ENCODE results near the gene ANO1. TPM values are rescaled to one million over a fixed set of nuclear protein-coding genes. Genes with fewer than 3 reads are reported as not detected.
A peak's percentile ranks its signal among the peaks of the same experiment; 100 is the strongest.

Gene ANO1
- total RNA-seq, 1 donor from 2014 or later = 75.5 TPM

DNA sequence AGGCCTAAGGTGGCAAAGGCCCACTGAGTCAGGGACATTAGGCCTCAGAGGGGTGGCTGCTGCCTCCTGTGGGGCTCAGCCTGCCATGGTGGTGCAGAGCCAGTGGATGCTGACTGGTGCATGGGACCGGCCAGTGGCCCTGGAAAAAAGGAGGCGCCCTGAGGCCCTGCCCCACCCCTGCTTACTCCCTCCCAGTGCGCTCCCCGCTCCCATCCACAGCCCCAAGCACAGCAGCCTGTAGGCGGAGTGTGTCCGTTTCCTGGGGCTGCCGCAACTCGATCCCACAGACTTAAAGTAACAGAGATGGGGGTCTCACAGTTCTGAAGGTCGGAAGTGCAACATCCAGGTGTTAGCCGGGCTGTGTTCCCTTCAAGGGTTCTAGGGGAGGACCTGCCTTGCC is 86.6 kb downstream of the ANO1 start:
- DNase-seq (ENCODE audit: low spot score) = no peak

DNA sequence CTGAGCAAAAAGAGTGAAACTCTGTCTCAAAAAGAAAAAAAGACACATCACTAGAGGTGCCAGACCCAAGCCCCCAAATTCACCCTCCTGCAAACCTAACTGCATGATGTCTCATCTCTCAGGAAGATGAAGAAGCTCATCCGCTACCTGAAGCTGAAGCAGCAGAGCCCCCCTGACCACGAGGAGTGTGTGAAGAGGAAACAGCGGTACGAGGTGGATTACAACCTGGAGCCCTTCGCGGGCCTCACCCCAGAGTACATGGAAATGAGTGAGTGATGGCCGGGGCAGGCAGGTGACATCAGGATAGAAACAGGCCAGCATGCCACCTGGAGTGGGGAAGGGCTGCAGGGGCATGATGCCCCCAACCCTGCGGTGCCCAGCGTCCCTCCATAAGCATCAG is 89.0 kb downstream of the ANO1 start:
- no peak for DNase-seq (ENCODE audit: low spot score)

DNA sequence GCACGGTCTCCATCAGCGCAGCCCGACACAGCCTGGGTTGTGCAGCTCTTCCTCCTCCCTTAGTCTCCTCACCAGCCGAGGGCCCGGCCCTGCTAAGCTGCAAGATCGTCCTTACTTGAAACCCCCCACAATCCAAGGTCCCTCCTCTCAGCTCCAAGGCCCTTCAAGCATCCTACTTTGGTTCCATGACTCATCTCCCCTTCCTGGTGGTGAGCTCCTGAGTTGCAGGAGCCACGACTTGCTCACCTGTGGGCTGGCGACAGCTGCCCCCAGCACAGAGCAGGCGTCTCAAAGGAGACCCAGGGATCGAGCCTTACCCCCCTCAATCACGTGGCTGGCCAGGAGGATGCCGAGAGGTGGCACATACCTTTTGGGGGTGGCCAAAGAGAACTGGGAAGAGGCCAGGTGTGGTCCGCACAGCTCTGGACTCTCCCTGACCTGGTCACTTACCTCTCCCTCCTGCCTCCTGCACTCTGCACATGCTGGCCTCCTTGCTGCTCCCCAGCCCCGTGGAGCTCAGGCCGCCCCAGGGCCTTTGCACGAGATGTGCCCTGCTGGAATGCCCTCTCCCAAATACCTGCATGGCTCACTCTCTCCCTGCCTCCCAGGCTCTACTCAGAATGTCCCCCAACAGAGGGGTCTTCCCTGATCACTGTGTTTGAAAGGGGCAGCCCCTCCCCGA is 89.7 kb downstream of the ANO1 start:
- no peak for DNase-seq (ENCODE audit: low spot score)

DNA sequence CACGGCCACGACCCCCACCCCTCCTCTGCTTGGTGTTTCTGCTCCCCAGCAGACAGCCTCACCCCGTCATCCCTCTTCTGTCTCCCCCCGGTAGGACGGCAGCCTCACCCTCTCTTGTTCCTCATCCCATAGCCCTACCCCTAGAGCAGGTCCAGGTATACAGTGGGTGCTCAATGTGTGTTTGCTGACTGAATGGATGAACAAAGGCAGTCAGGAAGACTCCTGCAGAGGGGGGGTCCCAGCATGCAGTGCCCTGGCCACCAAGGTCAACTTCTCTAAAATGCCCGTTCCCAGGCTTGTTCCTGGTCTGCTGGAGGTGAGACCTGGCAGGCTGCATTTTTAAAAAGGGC is 90.3 kb downstream of the ANO1 start:
- DNase-seq (ENCODE audit: low spot score) = no peak

DNA sequence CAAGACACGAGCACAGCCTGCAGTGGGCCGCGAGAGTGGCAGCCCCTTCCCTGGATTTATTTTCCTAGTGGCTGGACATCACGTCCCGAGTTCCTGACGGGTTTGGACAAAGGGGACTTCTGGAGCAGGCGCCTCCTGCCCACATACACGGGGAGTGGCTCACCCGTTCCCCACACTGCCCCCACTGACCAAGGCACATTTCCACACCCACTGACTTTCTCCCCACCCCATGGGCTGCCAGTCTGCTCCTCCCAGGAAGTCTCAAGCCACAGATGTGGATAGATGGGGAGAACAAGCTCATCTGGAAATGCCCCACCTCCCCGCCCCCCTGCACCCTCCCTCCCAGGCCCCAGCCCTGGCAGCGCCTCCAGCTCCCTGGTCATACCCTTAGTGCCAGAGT is 91.0 kb downstream of the ANO1 start:
- no peak for DNase-seq (ENCODE audit: low spot score)

DNA sequence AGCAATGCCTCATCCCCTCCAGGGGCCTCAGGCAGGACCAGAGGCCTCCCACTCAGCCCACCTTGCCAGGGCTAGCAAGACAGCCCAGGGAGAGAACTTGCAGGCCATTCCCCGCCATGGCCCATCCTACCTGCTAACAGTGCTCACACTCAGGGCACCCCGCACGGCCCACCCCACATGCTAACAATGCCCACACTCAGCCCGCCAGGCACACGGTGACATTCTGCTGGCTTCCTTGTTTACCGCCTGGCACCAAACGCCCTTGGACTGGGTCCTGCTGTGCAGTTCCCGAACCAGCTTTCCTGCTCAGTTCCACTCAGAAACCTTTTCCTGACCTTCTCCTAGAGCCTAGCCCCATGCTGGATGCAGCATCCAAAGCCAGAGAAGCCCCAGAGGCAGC is 91.5 kb downstream of the ANO1 start:
- DNase-seq (ENCODE audit: low spot score) = no peak

DNA sequence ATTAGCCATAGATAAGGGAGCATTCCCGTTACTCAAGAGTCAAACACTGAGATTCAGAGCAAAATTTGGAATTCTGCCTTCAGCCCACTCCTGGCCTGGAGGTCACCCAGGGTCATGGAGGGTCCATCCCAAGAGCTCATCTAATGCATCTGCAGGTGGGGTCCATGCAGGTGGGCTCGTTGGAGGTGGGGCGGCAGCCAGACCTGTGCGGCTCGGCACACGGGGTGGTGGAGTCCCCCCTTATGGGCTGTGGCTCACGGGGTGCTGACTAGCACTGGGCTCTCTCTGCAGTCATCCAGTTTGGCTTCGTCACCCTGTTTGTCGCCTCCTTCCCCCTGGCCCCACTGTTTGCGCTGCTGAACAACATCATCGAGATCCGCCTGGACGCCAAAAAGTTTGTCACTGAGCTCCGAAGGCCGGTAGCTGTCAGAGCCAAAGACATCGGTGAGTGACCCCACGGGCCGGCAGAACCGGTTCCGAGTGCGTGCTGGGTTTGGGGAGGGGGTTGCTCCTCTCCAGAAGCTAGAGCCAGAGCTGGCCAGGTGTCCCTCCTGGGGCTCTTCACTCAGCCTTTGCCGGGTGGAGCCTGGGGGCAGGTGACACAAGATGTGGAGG is 92.6 kb downstream of the ANO1 start:
- no peak for DNase-seq (ENCODE audit: low spot score)

DNA sequence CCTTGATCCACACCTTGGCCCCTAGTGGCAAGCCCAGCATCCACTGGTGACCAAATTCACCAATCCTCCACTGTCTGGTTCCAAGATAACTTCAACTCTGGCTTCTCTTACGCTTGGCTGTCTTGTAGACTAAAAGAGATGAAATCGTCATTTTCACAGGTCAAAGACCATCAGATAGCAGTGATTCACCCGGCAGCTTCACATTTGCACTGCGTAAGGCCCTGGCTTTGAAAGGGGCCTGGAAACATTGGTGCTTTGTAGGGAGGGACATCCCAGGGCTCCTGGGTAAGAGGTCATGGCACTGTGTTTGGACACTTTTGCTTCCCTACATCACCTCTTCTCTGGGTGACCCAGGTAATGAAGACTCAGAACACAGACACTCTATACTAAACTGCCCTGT is 94.9 kb downstream of the ANO1 start:
- DNase-seq (ENCODE audit: low spot score) = no peak

DNA sequence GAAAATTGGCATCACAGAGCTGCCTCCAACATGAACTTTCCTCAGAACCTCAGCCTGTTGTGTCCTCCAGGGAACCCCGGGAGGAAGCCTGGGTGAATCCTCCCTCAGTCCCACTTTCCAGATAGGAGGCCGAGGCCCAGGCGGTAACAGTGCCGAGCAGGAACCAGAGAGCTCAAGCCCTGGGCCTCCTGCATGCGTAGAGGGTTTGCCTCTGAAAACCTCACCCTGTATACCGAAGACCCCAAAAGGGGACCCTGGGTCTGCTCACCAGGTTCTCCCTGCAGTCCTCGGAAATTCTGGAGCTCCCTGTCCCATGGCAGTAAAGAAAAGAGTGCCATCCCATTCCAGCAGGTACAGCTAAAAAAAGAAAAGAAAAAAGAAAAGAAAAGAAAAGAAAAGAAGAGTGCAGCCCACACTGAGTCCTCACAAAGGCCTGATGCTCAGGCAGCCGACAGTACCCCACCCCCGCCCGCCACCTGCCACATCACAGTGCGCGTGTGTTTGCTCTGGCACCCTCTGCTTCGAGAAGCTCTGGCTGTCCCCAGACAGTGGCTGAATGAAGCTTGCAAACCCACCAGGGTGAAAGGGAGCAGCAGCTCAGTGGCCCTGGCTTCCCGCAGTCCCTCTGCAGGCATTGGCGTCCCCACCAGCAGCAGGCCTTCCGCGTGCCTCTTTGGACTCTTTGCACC is 96.6 kb downstream of the ANO1 start:
- DNase-seq (ENCODE audit: low spot score) = no peak

DNA sequence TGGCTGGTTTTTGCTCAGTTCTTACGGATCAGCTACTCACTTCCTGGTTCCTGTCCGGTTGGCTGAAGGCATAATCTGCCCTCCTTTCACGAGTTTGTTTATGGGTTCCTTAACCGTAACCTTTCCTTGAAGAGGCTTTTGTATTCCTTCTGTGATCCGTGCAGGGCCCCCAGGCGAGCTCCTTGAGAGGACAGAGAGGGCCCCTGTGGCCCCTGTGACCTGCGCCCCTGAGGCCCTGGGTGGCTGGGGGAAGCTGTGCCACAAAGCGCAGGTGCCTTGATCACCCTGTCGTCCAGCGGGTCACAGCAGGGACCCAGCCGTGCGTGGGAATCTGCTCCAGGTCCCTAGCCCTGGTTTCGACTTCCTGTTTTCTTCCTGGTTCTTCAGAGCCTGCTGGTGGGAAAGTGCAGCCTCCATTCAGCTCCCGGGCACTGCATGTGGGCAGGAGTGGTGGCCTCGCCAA is 97.2 kb downstream of the ANO1 start:
- no peak for DNase-seq (ENCODE audit: low spot score)

DNA sequence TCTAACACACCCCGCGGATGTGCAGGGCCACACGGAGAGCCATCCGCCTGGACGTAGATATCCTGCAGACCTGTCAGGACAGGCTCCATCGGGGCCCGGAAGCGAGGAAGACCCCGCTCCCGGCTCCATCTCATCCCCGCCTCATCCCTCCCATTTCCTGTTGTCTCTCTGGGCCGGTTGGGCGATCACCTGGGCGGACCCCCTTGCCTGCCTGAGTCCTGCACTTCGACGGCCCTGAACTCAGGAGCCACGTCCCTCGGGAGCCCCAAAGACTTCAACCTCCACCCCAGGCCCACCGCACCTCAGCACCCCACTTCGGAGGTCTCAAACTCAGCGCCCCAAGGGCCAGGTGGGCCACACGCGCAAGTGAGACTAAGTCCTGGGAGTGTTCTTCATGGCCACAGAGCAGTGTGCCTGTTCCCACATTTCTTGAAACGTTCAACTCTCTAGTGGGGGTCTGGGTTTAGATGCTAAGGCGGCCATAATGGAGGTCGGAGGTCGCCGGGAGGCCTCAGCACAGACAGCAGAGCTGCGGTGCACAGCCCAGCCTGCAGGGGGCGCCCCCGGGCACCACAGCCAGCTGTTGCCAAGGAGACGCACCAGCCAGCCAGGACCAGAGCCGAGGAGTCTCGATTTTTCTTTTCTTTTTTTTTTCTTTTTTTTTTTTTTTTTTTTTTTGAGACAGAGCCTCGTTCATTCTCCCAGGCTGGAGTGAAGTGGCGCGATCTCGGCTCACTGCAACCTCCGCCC is 99.0 kb downstream of the ANO1 start:
- no peak for DNase-seq (ENCODE audit: low spot score)

DNA sequence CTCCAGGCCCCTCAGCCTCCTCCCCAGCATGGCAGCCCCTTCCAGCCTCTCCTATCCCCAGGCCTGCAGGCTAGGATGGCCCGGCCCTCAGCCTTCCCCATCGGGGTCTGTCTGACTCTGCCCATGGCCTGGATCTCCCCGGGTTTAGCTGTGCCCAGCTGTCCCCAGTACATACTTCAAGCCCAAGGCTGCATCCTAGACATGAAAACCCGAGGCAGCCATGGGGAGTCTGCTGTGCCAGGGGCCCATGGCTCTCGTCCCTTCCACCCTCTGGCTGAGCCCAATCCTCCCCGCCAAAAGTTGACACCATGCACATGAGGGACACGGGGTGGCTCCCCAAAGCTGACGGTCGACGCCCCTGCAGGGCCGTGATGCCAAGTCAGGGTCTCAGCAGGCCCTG is 102.8 kb downstream of the ANO1 start:
- no peak for DNase-seq (ENCODE audit: low spot score)

DNA sequence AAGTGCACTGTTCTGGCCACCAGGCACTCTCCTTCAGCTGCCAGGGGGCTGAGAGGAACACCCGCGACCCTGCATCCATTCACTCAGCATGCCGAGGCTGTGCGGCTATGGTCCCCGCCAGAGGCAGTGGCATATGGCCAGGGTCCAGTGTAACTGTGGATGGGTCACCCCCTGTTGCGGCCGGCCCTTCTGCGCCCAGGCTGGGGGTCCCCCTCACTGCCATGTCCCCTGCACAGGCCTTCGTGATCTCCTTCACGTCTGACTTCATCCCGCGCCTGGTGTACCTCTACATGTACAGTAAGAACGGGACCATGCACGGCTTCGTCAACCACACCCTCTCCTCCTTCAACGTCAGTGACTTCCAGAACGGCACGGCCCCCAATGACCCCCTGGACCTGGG is 104.1 kb downstream of the ANO1 start:
- DNase-seq (ENCODE audit: low spot score) = no peak

DNA sequence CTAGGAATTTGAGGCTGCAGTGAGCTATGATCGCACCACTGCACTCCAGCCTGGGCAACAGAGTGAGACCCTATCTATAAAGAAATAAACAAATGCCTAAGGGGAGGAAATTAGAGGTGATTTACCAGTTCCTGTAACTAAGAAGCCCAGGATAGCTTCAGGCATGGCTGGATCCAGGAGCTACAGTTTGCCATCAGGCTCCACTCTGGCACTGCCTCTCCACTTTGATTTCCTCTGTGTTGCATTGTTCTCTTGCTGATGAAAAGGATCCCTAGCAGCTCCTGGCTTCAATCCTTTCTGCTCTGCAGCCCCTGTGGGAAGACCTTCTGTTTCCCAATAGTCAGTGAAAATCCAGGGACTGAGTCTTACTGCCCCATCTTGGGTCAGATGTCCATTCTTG is 104.9 kb downstream of the ANO1 start:
- DNase-seq (ENCODE audit: low spot score) = no peak

DNA sequence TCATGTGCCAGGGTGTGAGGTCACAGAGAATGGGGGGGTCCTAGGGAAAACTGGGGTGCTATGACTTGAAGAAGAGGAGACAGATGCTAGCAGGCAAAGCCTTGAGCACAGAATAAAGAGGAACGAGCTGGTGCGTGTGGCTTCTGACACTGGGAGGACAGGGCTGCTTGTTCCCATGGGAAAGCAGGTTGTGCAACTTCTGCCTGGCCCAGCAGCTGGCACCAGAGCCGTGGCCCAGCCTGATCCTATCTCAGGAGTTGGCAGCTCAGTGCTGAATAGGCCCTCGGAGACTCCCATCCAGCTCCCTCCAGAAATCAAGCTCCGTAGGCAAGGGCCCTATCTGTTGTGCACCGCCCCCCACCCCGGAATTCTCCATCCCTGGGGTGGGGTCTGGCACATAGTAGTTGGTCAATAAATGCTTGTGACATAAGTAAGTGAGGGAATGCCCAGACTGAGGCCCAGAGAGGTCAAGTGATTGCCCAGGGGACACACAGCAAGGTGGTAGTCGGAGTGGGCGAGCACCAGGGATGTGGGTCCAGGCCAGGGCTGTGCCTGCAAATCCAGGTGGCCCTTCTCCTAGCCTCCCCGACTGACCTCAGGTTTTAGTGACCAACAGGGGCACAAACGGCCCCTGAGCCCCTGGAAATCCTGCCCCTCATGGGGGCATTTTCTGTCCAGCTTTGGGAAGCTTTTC is 105.5 kb downstream of the ANO1 start:
- peak; percentile 64 for DNase-seq (ENCODE audit: low spot score)

DNA sequence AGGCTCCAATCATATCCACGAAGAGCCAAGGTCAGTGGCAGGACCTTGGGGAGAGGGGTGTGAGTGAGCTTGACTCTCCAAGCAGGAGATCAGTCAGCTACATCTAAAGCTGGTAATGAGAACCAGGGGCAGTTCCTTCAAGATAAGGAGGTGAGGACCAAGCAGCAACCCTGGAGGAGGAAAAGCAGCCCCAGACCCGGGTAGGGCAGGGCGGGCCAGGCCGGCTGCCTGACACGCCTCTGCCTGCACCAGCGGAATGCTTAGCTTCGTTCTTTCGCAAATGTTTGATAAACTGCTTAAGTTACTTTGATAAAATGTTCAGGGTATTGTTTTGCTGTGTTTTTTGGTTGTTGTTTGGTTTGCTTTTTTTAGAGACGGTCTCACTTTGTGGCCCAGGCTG is 106.3 kb downstream of the ANO1 start:
- no peak for DNase-seq (ENCODE audit: low spot score)

DNA sequence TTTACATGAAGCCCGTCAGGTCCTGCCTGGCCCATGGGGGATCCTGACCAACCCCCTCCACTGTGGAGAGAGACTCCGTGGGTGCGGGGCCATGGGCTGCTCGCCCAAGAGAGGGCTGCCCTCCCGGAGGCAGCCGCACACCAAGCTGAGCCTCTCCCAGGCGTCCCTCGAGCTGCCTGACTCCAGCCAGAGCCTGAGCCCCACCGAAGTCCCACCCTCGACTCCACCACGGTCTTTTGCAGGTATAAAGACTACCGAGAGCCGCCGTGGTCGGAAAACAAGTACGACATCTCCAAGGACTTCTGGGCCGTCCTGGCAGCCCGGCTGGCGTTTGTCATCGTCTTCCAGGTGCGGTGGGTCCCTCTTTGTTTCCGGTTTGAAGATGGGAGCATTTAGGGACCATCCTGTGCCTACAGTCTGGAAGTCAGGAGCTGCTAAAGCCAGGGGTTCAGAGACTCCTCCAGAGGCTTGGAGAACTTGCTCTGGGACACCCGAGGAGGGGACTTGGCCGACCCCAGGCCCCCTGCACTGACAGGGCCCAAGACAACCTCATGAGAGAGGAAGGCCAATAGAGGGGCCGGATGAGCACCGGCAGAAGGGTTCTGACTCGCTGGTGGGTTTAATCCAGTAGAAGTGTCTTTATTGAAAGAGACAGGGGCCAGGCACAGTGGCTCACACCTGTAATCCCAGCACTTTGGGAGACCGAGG is 107.4 kb downstream of the ANO1 start:
- no peak for DNase-seq (ENCODE audit: low spot score)

DNA sequence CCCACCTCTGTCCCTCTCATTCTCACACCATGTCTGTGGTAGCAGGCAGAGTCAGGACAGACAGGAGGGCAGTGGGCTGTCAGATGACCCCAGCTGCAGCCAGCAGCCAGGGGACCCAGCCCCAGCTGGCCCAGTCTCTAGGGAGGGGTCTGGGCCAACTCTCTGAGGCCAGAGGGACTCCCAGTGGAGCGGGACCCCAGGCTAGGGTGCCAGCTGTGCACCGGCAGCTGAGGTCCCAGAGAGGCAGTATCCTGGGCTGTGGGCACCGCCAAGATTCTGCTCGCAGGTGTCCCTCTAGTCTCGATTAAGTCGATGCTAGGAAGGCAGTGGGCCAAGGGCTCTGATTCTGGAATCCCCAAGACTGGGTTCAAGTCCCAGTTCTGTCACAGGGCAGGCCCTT is 108.3 kb downstream of the ANO1 start:
- DNase-seq (ENCODE audit: low spot score) = no peak

DNA sequence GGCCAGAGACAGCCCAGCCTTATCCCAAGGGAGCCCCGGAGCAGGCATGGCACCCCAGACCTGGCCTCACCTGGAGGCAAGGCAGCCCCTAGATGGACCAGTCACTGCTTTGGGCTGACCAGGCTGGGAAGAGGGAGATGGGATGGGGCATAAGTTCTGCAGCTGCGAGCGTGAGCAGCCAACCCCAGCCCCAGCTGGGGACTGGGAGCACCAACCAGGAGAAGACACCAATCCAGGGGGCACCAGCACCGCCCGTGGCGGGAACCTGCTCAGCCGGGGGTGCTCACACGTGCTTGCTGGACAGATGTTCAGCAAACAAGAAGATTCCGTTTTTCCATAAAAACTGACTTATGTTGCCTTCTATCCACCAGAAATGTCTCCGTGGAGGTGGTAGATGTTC is 108.8 kb downstream of the ANO1 start:
- DNase-seq (ENCODE audit: low spot score) = no peak

DNA sequence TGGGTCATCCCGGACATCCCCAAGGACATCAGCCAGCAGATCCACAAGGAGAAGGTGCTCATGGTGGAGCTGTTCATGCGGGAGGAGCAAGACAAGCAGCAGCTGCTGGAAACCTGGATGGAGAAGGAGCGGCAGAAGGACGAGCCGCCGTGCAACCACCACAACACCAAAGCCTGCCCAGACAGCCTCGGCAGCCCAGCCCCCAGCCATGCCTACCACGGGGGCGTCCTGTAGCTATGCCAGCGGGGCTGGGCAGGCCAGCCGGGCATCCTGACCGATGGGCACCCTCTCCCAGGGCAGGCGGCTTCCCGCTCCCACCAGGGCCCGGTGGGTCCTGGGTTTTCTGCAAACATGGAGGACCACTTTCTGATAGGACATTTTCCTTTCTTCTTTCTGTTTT is 109.7 kb downstream of the ANO1 start:
- no peak for DNase-seq (ENCODE audit: low spot score)

DNA sequence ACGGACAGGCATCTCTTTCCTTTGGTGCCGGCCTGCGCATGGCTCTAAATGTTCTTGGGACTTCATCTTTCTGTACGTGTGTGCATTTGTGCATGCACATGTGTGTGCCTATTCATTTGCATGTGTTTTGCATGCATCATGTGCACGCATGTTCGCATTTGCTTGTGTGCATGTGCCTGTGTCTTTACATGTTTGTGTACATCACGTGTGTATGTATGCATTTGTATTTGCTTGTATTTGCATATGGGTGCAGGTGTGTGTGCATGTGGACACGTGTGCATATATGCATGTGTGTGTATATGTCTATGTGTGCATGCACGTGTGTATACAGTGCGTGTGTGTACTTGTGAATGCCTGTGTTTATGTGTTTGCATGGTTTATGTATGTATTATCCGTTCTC is 111.5 kb downstream of the ANO1 start:
- no peak for DNase-seq (ENCODE audit: low spot score)
